Vagina (tissue), 2 donors: ENCODE data around the gene STARD7.

Experiments used
- POLR2AphosphoS5 ChIP-seq, 2 donors: sonication (generic); formaldehyde crosslinking; IDR thresholded peaks; one replicate each; pipeline ENCODE4 v1.9.0; 2017; ENCODE audit warnings: antibody characterized with exemption in 2 of 2, mild to moderate bottlenecking in 2 of 2, low read depth in 1 of 2; ENCODE audit not compliant: insufficient read depth in 1 of 2
- TF ChIP-seq, protein P1 (sequence below), 3 experiments: fragments of 450-650 bp in 2 of 3; fragments of 200-600 bp in 1 of 3; sonication (generic) in 1 of 3; IDR thresholded peaks; one replicate each; pipeline ENCODE4 v1.5.1; 2017 to 2019; ENCODE audit warnings: antibody characterized with exemption in 3 of 3, mild to moderate bottlenecking in 2 of 3, moderate library complexity in 2 of 3

DNA sequence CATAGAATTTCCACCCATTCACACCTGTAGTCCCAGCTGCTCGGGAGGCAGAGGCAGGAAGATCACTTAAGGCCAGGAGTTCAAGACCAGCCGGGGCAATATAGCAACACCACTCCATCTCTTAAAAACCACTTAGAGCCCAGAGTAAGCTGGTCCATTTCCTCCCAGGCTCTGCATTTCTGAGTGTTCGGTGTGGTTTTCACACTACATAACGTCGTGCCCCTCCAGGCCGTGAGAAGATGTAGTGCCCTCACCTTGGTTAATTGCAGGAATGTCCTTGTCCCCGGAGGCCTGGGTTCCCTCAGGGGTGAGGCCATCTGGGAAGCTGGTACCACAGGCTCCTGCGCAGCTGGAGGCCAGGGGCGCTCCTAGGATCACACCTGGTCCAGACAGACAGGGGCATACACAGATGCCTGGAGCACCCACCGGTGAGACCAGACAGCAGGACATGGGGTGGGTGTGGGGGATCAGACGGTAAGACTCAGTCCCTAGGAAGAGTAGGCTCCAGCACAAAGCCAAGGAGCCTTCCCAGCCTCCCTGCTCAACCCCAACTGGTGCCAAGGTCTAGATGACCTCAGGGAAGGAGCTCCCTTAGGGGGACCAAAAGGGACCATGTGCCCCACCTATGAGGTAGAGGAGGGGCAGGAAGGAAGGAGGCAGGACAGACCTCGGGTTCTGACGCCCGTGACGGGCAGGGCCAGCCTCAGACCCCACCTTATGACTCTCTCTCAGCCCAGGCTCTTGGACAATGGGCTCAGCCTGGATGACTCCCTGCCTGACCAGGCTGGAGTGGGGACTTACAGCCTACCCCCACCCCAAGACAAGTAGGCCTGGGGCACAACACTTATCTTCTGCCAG lies 71.1 kb downstream of the STARD7 start:
- TF ChIP-seq, protein P1, sequence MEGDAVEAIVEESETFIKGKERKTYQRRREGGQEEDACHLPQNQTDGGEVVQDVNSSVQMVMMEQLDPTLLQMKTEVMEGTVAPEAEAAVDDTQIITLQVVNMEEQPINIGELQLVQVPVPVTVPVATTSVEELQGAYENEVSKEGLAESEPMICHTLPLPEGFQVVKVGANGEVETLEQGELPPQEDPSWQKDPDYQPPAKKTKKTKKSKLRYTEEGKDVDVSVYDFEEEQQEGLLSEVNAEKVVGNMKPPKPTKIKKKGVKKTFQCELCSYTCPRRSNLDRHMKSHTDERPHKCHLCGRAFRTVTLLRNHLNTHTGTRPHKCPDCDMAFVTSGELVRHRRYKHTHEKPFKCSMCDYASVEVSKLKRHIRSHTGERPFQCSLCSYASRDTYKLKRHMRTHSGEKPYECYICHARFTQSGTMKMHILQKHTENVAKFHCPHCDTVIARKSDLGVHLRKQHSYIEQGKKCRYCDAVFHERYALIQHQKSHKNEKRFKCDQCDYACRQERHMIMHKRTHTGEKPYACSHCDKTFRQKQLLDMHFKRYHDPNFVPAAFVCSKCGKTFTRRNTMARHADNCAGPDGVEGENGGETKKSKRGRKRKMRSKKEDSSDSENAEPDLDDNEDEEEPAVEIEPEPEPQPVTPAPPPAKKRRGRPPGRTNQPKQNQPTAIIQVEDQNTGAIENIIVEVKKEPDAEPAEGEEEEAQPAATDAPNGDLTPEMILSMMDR (IDR thresholded peaks at IDR 0.05): no peak
- TF ChIP-seq POLR2AphosphoS5 (IDR thresholded peaks at IDR 0.05; ENCODE audit: insufficient read depth in 1 of 2, low read depth in 1 of 2): no peak
